GM18502 (cell line): ENCODE measurements around the gene TCAIM.
"Not testable (repeated sequence)": the region's sequence is repeated elsewhere in the genome, so short reads cannot be mapped to it uniquely, and the experiment has no call there.

Source experiments
- ATAC-seq: cut with Tn5 transposase; IDR thresholded peaks from one replicate; pipeline ENCODE4 v1.9.1; 2021; ENCODE audit warnings: mild to moderate bottlenecking; ENCODE audit not compliant: unreplicated experiment, poor library complexity

TCAIM gene

GRCh38 chr3:44411031-44411645 is 72.6 kb downstream of the TCAIM start:
- no peak for ATAC-seq

GRCh38 chr3:44412365-44412764 is 73.8 kb downstream of the TCAIM start:
- ATAC-seq = no peak

GRCh38 chr3:44414517-44415090 is 76.0 kb downstream of the TCAIM start:
- ATAC-seq = no peak

GRCh38 chr3:44415421-44415820 is 76.9 kb downstream of the TCAIM start:
- no peak for ATAC-seq

- ATAC-seq = no peak
These were observed 77.8 kb downstream of the TCAIM start for GRCh38 chr3:44416031-44417030.

GRCh38 chr3:44418118-44418517 is 79.6 kb downstream of the TCAIM start:
- not testable (repeated sequence) for ATAC-seq

- no peak for ATAC-seq
These were observed 80.0 kb downstream of the TCAIM start for GRCh38 chr3:44418549-44418948.

GRCh38 chr3:44419116-44419922 is 80.8 kb downstream of the TCAIM start:
- ATAC-seq = no peak

GRCh38 chr3:44419923-44420650 is 81.5 kb downstream of the TCAIM start:
- ATAC-seq = no peak

GRCh38 chr3:44420676-44421075 is 82.1 kb downstream of the TCAIM start:
- no peak for ATAC-seq

GRCh38 chr3:44421280-44421679 is 82.7 kb downstream of the TCAIM start:
- ATAC-seq = no peak

GRCh38 chr3:44424758-44425157 is 86.2 kb downstream of the TCAIM start:
- no peak for ATAC-seq

GRCh38 chr3:44427683-44428082 is 89.1 kb downstream of the TCAIM start:
- no peak for ATAC-seq

- ATAC-seq = no peak
These were observed 90.3 kb downstream of the TCAIM start for GRCh38 chr3:44428910-44429309.

- no peak for ATAC-seq
These were observed 90.9 kb downstream of the TCAIM start for GRCh38 chr3:44429459-44429858.

GRCh38 chr3:44430466-44430865 is 91.9 kb downstream of the TCAIM start:
- ATAC-seq = no peak

GRCh38 chr3:44434834-44435510 is 96.4 kb downstream of the TCAIM start:
- no peak for ATAC-seq

- no peak for ATAC-seq
These were observed 97.6 kb downstream of the TCAIM start for GRCh38 chr3:44436181-44436580.

- no peak for ATAC-seq
These were observed 99.2 kb downstream of the TCAIM start for GRCh38 chr3:44437800-44438199.
